Measurements from ENCODE around the gene RRAS2. TPM values are rescaled to one million over a fixed set of nuclear protein-coding genes. Genes with fewer than 3 reads are reported as not detected.

The RRAS2 gene
- total and polyA plus RNA-seq, 7 donors = 15.5 to 48.5 (median 31.1) TPM

DNA sequence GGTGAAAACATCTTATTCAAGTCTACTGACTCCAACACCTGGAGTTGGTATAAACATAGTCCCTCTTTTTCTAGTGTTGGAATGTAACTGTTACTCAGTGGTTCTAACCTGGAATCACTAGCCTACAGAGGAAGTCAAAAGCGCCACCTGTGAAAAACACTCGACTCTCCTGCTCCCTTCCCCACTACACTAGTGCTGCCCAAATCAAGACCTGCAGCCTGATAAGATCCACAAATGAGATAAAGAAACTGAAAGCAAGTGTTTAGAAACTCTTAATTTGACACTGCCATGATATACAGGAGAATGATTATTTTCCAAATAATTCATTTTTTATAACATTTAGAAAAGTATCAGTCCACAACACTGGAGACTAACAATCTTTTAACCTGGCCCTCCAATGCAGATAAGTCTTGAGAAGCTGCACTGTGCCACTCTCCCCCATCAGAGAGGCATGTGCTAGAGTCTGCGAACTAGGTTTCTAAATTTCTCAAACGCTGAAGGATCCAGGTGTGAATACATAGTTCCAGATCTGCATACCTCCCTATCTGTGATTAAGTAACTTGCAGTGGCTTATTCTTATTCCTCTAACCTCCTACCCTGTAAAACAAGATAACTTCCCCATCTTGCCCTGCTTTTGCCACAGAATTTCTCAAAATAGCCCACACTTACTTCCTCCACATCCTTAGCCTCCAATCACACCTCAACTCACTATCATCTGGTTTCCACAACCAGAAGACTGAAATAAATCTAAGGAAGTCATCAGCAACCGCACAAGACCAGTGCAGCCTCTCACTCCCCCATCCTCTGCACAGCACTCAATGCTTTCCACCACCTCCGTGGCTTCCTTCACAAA, 88.1 kb downstream of the RRAS2 start:
- no peaks in the 10 kb centered on the region for H3K36me3 ChIP-seq
- H3K27me3 ChIP-seq = no peaks in the 10 kb centered on the region
- no peak overlapping the region for H3K27ac ChIP-seq
- no peaks in the 10 kb centered on the region for H3K4me1 ChIP-seq
- WGBS, 2 donors = 44 to 57% methylated on average over 6 of the region's 6 CpGs
- no peak for DNase-seq
- intact Hi-C loops (cut with DNase I) = no loop called here
- H3K4me3 ChIP-seq = no peak overlapping the region
- TF ChIP-seq POLR2AphosphoS5 (IDR thresholded peaks at IDR 0.05) (no peak), POLR2A (IDR thresholded peaks at IDR 0.05) (no peak), EP300 (IDR thresholded peaks at IDR 0.05) (no peak)
- TF ChIP-seq, protein P1, sequence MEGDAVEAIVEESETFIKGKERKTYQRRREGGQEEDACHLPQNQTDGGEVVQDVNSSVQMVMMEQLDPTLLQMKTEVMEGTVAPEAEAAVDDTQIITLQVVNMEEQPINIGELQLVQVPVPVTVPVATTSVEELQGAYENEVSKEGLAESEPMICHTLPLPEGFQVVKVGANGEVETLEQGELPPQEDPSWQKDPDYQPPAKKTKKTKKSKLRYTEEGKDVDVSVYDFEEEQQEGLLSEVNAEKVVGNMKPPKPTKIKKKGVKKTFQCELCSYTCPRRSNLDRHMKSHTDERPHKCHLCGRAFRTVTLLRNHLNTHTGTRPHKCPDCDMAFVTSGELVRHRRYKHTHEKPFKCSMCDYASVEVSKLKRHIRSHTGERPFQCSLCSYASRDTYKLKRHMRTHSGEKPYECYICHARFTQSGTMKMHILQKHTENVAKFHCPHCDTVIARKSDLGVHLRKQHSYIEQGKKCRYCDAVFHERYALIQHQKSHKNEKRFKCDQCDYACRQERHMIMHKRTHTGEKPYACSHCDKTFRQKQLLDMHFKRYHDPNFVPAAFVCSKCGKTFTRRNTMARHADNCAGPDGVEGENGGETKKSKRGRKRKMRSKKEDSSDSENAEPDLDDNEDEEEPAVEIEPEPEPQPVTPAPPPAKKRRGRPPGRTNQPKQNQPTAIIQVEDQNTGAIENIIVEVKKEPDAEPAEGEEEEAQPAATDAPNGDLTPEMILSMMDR (IDR thresholded peaks at IDR 0.05) = no peak
- H3K9me3 ChIP-seq = no peaks in the 10 kb centered on the region

DNA sequence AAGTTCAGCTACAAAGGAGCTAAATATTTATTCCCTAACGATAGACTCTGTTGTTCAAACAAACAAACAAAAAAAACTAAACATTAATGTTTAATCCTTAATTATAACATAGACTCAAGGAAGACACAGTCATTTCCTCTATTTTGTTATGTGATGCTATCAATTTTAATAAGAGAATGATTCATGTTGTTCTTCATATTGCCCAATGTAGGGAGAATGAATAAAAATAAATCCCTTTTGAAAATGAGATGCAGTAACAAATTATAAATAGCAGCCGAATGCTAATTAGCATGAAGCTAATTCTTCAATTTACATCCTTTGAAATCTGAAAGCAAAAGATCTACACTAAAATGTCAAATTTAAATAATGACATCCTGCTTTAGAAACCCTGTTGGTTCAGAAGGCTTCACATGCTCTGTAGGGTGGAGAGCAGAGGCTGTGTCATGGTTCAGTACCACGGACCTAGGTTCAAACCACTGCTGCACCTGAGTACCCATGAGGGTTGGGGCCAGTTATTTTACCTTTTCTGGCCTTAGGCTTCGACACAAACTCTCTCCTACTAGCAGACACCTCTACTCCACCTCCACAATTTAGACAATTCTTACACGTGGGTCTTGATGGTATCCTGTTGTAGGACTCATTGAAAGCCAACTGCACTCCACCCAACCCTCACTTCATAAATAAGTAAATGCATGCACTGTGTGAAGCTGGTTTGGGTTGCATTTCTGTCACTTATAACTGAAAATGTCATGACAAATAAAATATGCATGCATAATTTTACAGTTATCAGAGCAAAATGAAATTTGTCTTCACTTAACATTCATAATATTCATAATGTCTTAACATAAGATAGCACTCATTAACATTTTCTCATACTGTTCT, 89.0 kb downstream of the RRAS2 start:
- intact Hi-C loops (cut with DNase I) = no loop called here
- Histone ChIP-seq H3K9me3 (no peaks in the 10 kb centered on the region), H3K27ac (no peak overlapping the region), H3K36me3 (peaks cover 0 to 7% (median 0%) of the 10 kb centered on the region in 4 donors), H3K4me1 (no peaks in the 10 kb centered on the region), H3K27me3 (no peaks in the 10 kb centered on the region), H3K4me3 (no peak overlapping the region)
- no peak for DNase-seq
- 77 to 79% methylated on average over 5 of the region's 5 CpGs for WGBS, 2 donors
- no peak for TF ChIP-seq POLR2AphosphoS5 (IDR thresholded peaks at IDR 0.05)
- TF ChIP-seq POLR2A (IDR thresholded peaks at IDR 0.05) = no peak
- TF ChIP-seq, protein P1 (IDR thresholded peaks at IDR 0.05) = no peak
- TF ChIP-seq EP300 (IDR thresholded peaks at IDR 0.05) = no peak

DNA sequence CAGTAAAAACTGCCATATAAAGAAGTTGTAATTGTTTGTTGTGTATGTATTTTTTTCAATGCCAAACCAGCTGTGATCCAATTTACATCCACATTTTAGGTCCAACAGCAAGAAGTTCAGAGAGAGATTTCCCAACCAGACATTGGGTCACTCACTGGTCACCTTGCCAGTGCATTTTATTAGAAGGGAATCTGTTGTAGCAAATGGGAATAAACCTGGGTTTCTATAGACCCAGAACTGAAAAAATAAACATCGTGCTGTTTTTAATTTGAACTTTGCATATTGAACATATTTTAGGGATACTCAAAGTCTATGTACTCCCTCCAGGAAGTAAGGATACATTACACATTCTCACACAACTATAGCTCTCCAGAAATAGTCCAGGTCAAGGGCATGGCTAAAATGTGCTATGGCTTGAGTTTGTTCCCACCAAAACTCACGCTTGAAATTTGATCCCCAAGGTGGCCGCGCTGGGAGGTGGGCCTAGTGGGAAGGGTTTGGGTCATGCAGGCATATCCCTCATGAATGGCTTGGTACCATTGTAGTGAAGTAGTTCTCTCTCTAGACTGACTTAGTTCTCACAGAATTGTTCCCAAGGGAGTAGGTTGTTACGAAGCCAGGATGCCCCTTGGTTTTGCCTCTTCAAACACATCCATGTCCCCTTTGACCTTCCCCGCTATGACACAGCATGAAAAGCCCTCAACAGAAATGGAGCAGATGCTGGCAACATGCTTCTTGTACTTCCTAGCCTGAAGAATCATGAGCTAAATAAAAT, 90.9 kb downstream of the RRAS2 start:
- H3K4me3 ChIP-seq = no peak overlapping the region
- DNase-seq = no peak
- H3K27me3 ChIP-seq = no peaks in the 10 kb centered on the region
- TF ChIP-seq, protein P1 (IDR thresholded peaks at IDR 0.05) = no peak
- TF ChIP-seq POLR2A (IDR thresholded peaks at IDR 0.05) (no peak), POLR2AphosphoS5 (IDR thresholded peaks at IDR 0.05) (no peak), EP300 (IDR thresholded peaks at IDR 0.05) (no peak)
- H3K27ac ChIP-seq = no peak overlapping the region
- H3K36me3 ChIP-seq = peaks cover 0 to 8% (median 0%) of the 10 kb centered on the region in 4 donors
- WGBS, 2 donors = 93 to 98% methylated on average over 6 of the region's 6 CpGs
- H3K9me3 ChIP-seq = no peaks in the 10 kb centered on the region
- no peaks in the 10 kb centered on the region for H3K4me1 ChIP-seq
- intact Hi-C loops (cut with DNase I) = no loop called here

DNA sequence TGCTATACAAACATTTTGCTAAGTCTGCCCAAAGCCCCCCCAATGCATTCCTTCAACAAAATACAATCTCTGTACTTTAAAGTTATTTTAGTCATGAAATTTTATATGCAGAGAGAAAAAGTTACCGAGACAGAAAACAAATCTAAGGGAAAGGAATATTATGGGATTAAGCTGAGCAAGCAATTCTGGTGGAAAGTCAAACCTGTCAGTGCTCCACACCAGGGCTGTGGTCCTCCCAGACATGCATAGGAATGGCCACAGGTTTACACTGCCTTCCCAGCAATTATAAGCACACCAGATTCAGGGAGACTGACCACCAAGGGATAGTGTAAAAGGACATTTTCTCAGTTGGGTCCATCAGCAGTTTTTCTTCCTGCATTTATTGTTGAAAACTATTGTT, 92.4 kb downstream of the RRAS2 start:
- TF ChIP-seq, protein P1 (IDR thresholded peaks at IDR 0.05) = no peak
- TF ChIP-seq POLR2AphosphoS5 (IDR thresholded peaks at IDR 0.05) = no peak
- TF ChIP-seq EP300 (IDR thresholded peaks at IDR 0.05) = no peak
- no peak for TF ChIP-seq POLR2A (IDR thresholded peaks at IDR 0.05)
- H3K27ac ChIP-seq = no peak overlapping the region
- no peaks in the 10 kb centered on the region for H3K27me3 ChIP-seq
- no peaks in the 10 kb centered on the region for H3K4me1 ChIP-seq
- H3K4me3 ChIP-seq = no peak overlapping the region
- intact Hi-C loops (cut with DNase I) = no loop called here
- no peak for DNase-seq
- H3K36me3 ChIP-seq = peaks cover 0 to 8% (median 0%) of the 10 kb centered on the region in 4 donors
- H3K9me3 ChIP-seq = no peaks in the 10 kb centered on the region
- 93 to 95% methylated on average over 1 of the region's 1 CpG for WGBS, 2 donors
